BLaER1 treated with 17β-estradiol and CSF1 and Interleukin-3, amounts not matched to agents 10 nM and 100 nM (cell line): ENCODE measurements around the gene PFKFB3.
A peak's percentile ranks its signal among the peaks of the same experiment; 100 is the strongest.
"Not testable (repeated sequence)": the region's sequence is repeated elsewhere in the genome, so short reads cannot be mapped to it uniquely, and the experiment has no call there.

Experiments
- H3K27ac ChIP-seq, 11 experiments: shearing (Covaris generic); formaldehyde crosslinking; 2 replicates each; pipeline ENCODE4 v1.8.1; 2022
- H3K27me3 ChIP-seq, 11 experiments: shearing (Covaris generic); formaldehyde crosslinking; 2 replicates each; pipeline ENCODE4 v1.8.1; 2022
- H3K36me3 ChIP-seq, 11 experiments: shearing (Covaris generic); formaldehyde crosslinking; 2 replicates each; pipeline ENCODE4 v1.8.1; 2022
- H3K4me1 ChIP-seq, 10 experiments: shearing (Covaris generic); formaldehyde crosslinking; 2 replicates each; pipeline ENCODE4 v1.8.1; 2022
- H3K4me2 ChIP-seq, 11 experiments: shearing (Covaris generic); formaldehyde crosslinking; 2 replicates each; pipeline ENCODE4 v1.8.1; 2022
- H3K4me3 ChIP-seq, 10 experiments: shearing (Covaris generic); formaldehyde crosslinking; 2 replicates each; pipeline ENCODE4 v1.8.1; 2022
- H3K9ac ChIP-seq, 11 experiments: shearing (Covaris generic); formaldehyde crosslinking; 2 replicates each; pipeline ENCODE4 v1.8.1; 2022
- H3K9me3 ChIP-seq, 11 experiments: shearing (Covaris generic); formaldehyde crosslinking; replicated peaks in 1 of 11; 2 replicates each; pipeline ENCODE4 v1.8.1; 2022
- H4K20me1 ChIP-seq, 11 experiments: shearing (Covaris generic); formaldehyde crosslinking; 2 replicates each; pipeline ENCODE4 v1.8.1; 2022
- Cebpa-rat ChIP-seq, 11 experiments: shearing (Covaris generic); IDR thresholded peaks; 2 replicates each; pipeline ENCODE4 v1.8.1; 2022

The PFKFB3 gene

DNA sequence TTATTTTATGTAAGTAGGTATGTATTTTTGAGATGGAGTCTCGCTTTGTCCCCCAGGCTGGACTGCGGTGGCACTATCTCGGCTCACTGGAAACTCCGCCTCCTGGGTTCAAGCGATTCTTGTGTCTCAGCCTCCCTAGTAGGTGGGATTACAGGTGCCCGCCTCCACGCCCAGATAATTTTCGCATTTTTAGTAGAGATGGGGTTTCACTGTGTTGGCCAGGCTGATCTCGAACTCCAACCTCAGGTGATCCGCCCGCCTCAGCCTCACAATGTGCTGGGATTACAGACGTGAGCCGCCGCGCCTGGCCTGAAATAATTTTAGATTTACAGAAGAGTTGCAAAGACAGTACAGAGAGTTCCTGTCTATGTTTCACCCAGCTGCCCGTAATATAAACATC, 37.5 kb downstream of the PFKFB3 start:
- Histone ChIP-seq H4K20me1 (peaks cover 0 to 52% (median 0%) of the 10 kb centered on the region in 11 experiments; a peak in 3 of 22 replicates), H3K4me3 (no peak overlapping the region), H3K27me3 (no peaks in the 10 kb centered on the region), H3K27ac (peak overlapping the region in 1 of 11 experiments; percentile 44; a peak in 1 of 22 replicates), H3K9ac (no peak overlapping the region), H3K4me2 (peak overlapping the region in 4 of 11 experiments; percentile 50 to 77 (median 70); a peak in 4 of 22 replicates), H3K9me3 (no peaks in the 10 kb centered on the region), H3K36me3 (peaks cover 14 to 69% (median 33%) of the 10 kb centered on the region in 11 experiments; a peak in 21 of 22 replicates), H3K4me1 (peaks cover 25 to 85% (median 51%) of the 10 kb centered on the region in 10 experiments)
- no peak for TF ChIP-seq Cebpa-rat (IDR thresholded peaks at IDR 0.05)

DNA sequence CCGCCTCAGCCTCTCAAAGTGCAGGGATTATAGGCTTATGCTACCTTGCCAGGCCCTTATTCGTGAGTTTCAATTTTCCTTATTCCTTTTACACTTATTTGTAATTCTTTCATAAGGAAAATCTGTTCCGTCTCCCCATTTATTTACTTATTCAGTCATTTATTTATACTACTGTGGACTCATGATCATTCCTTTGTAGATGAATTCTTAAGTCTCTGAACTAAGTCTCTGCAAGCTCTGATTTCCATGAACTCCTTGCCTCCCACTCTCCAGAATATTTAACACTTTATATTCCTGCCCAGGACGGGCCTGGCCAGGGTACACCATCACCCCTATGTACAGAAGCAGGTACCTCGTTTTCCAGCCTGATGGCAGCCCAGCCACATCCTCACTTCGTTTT, 39.4 kb downstream of the PFKFB3 start:
- TF ChIP-seq Cebpa-rat (IDR thresholded peaks at IDR 0.05) = no peak
- Histone ChIP-seq H3K4me2 (peak overlapping the region in 3 of 11 experiments; percentile 31 to 39 (median 34); a peak in 2 of 22 replicates), H3K4me3 (no peak overlapping the region), H4K20me1 (peaks cover 0 to 33% (median 0%) of the 10 kb centered on the region in 11 experiments; a peak in 3 of 22 replicates), H3K9ac (no peak overlapping the region), H3K27me3 (no peaks in the 10 kb centered on the region), H3K9me3 (no peaks in the 10 kb centered on the region), H3K36me3 (peaks cover 0 to 68% (median 17%) of the 10 kb centered on the region in 11 experiments; a peak in 14 of 22 replicates), H3K4me1 (peaks cover 11 to 76% (median 40%) of the 10 kb centered on the region in 10 experiments; a peak in 19 of 20 replicates), H3K27ac (no peak overlapping the region)

DNA sequence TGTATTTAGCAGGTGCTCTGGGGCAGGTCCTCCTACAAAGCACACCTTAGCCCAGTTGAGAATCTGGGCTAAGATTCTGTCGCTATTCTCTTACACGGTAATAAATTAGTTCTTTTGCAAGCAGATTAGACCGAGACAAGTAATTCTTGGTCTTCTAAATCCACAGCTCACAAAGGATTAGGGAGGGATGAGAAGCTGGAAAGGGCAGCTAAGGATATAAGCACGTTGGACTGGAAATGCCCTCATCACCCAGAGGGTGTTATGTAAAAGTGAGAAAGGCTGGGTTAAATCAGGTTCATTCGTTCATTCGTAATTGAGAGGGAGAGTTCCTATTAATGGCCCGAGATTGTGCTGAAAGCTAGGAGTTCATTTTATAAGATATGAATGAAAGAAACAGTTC, 41.8 kb downstream of the PFKFB3 start:
- Histone ChIP-seq H3K4me2 (peak overlapping the region in 3 of 11 experiments; percentile 44 to 72 (median 52); a peak in 6 of 22 replicates), H3K27ac (no peak overlapping the region)
- no peak for TF ChIP-seq Cebpa-rat (IDR thresholded peaks at IDR 0.05)

GRCh38 chr10:6247041-6247712, 44.4 kb downstream of the PFKFB3 start:
- H3K4me1 ChIP-seq = peaks cover 17 to 33% (median 24%) of the 10 kb centered on the region in 10 experiments
- no peak overlapping the region for H3K4me3 ChIP-seq
- TF ChIP-seq Cebpa-rat (IDR thresholded peaks at IDR 0.05) = no peak
- peak overlapping the region in 3 of 11 experiments; percentile 27 to 38 (median 29); a peak in 5 of 22 replicates for H3K4me2 ChIP-seq
- no peaks in the 10 kb centered on the region for H3K27me3 ChIP-seq
- no peaks in the 10 kb centered on the region for H3K9me3 ChIP-seq
- peaks cover 0 to 71% (median 15%) of the 10 kb centered on the region in 11 experiments; a peak in 13 of 22 replicates for H3K36me3 ChIP-seq
- H3K27ac ChIP-seq = no peak overlapping the region
- peaks cover 0 to 7% (median 0%) of the 10 kb centered on the region in 11 experiments; a peak in 3 of 22 replicates for H4K20me1 ChIP-seq
- no peak overlapping the region for H3K9ac ChIP-seq

More for the DNA sequence above, 41.8 kb downstream of the PFKFB3 start:
- Histone ChIP-seq H3K4me1 (peaks cover 2 to 57% (median 30%) of the 10 kb centered on the region in 10 experiments), H3K9ac (no peak overlapping the region), H3K9me3 (no peaks in the 10 kb centered on the region), H3K4me3 (no peak overlapping the region), H3K27me3 (no peaks in the 10 kb centered on the region), H4K20me1 (peaks cover 0 to 13% (median 0%) of the 10 kb centered on the region in 11 experiments; a peak in 3 of 22 replicates), H3K36me3 (peaks cover 0 to 91% (median 16%) of the 10 kb centered on the region in 11 experiments; a peak in 13 of 22 replicates)

DNA sequence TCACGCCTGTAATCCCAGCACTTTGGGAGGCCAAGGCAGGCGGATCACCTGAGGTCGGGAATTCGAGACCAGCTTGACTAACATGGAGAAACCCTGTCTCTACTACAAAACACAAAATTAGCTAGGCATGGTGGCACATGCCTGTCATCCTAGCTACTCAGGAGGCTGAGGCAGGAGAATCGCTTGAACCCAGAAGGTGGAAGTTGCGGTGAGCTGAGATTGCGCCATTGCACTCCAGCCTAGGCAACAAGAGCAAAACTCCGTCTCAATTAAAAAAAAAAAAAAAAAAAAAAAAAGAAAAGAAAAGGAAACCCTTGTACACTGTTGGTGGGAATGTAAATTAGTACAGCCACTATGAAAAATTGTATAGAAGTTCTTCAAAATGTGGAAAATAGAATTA, 46.2 kb downstream of the PFKFB3 start:
- not testable (repeated sequence) for H3K9ac ChIP-seq, H3K27me3 ChIP-seq, H3K4me3 ChIP-seq, H3K4me2 ChIP-seq, H4K20me1 ChIP-seq, H3K9me3 ChIP-seq, H3K27ac ChIP-seq
- H3K36me3 ChIP-seq = peaks cover 0 to 58% (median 9%) of the 10 kb centered on the region in 11 experiments; a peak in 11 of 22 replicates
- H3K4me1 ChIP-seq = peaks cover 11 to 23% (median 18%) of the 10 kb centered on the region in 10 experiments

DNA sequence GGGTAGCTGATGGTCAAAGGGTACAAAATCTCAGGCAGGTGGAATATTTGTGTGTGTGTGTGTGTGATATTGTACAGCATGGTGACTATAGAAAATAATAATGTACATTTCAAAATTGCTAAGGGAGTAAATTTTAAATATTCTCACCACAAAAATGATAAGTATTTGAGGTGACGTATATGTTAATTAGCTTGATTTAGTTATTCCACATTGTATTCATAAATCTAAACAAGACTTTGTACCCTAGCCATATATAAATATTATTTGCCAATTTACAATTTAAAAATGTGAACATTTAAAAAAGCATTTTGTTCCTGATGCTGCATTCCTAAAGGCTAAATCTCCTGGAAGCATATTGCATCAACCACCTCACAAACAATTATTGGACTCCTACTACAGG, 47.0 kb downstream of the PFKFB3 start:
- Histone ChIP-seq H4K20me1 (no peaks in the 10 kb centered on the region; a peak in 1 of 22 replicates), H3K27me3 (no peaks in the 10 kb centered on the region), H3K4me1 (peaks cover 7 to 23% (median 17%) of the 10 kb centered on the region in 10 experiments; a peak in 19 of 20 replicates), H3K27ac (no peak overlapping the region), H3K36me3 (peaks cover 0 to 59% (median 9%) of the 10 kb centered on the region in 11 experiments; a peak in 10 of 22 replicates), H3K9ac (no peak overlapping the region), H3K4me2 (peak overlapping the region in 5 of 11 experiments; percentile 35 to 67 (median 48); a peak in 6 of 22 replicates), H3K9me3 (no peaks in the 10 kb centered on the region), H3K4me3 (no peak overlapping the region)
- TF ChIP-seq Cebpa-rat (IDR thresholded peaks at IDR 0.05) = no peak

DNA sequence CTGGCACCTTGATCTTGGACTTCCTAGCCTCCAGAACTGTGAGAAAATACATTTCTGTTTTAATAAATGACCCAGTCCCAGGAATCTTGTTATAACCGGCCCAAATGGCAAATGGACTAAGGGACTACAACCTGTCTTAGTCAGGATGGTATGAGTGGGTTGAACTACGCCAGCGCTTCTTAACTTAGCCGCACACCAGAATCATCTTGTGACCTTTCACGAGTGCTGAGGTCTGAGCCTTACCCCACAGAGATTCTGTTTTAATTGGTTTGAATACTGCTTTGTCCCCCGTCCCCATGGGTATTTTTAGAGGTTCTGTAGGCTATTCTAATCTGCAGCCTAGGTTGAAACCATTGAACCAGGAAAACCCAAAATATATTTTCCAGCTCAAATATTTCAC, 48.0 kb downstream of the PFKFB3 start:
- Histone ChIP-seq H3K27ac (0 out of 22 replicates have a peak overlapping the region, but pooled peaks of 1 of the 11 experiments have one; percentile 26), H3K36me3 (peaks cover 0 to 57% (median 12%) of the 10 kb centered on the region in 11 experiments; a peak in 13 of 22 replicates), H4K20me1 (no peaks in the 10 kb centered on the region; a peak in 1 of 22 replicates), H3K4me3 (no peak overlapping the region), H3K9ac (no peak overlapping the region), H3K4me1 (peaks cover 7 to 23% (median 17%) of the 10 kb centered on the region in 10 experiments; a peak in 19 of 20 replicates), H3K27me3 (no peaks in the 10 kb centered on the region), H3K9me3 (peaks cover 0 to 5% (median 0%) of the 10 kb centered on the region in 11 experiments; a peak in 2 of 22 replicates), H3K4me2 (peak overlapping the region in 7 of 11 experiments; percentile 10 to 67 (median 48); a peak in 13 of 22 replicates)
- no peak for TF ChIP-seq Cebpa-rat (IDR thresholded peaks at IDR 0.05)

DNA sequence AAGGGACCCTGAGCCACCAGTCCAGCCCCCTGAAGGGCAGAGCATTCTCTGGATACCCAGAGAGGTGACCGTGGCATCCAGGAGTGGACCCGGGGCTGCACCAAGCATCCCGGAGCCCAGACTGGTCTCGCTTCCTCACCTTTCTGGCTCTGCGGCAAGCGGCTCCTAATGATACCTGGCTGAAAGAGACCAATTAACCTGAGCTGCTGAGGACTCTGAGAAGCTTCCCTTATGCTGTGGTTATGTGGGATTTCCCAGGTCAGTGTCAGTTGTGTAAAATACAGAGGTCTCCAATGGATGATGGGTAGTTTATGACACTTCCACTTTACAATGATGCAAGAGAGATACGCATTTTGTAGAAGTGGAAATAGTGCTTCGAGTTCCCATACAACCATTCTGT, 51.5 kb downstream of the PFKFB3 start:
- Histone ChIP-seq H3K9ac (no peak overlapping the region), H3K4me3 (no peak overlapping the region), H3K4me2 (peak overlapping the region in 2 of 11 experiments; percentile 3 to 29; a peak in 1 of 22 replicates), H4K20me1 (no peaks in the 10 kb centered on the region), H3K27ac (no peak overlapping the region), H3K4me1 (peaks cover 4 to 48% (median 27%) of the 10 kb centered on the region in 10 experiments; a peak in 17 of 20 replicates), H3K36me3 (peaks cover 0 to 46% (median 12%) of the 10 kb centered on the region in 11 experiments; a peak in 13 of 22 replicates), H3K27me3 (no peaks in the 10 kb centered on the region), H3K9me3 (peaks cover 0 to 23% (median 16%) of the 10 kb centered on the region in 11 experiments; a peak in 17 of 22 replicates)
- TF ChIP-seq Cebpa-rat (IDR thresholded peaks at IDR 0.05) = no peak

- Histone ChIP-seq H4K20me1 (no peaks in the 10 kb centered on the region), H3K4me2 (no peak overlapping the region), H3K27ac (0 out of 22 replicates have a peak overlapping the region, but pooled peaks of 2 of the 11 experiments have one; percentile 1 to 21), H3K4me1 (peaks cover 12 to 50% (median 29%) of the 10 kb centered on the region in 10 experiments; a peak in 18 of 20 replicates), H3K9me3 (peaks cover 2 to 24% (median 18%) of the 10 kb centered on the region in 11 experiments; a peak in 20 of 22 replicates), H3K9ac (no peak overlapping the region), H3K4me3 (no peak overlapping the region), H3K27me3 (no peaks in the 10 kb centered on the region), H3K36me3 (peaks cover 0 to 41% (median 12%) of the 10 kb centered on the region in 11 experiments; a peak in 13 of 22 replicates)
- TF ChIP-seq Cebpa-rat (IDR thresholded peaks at IDR 0.05) = no peak
Measured at GRCh38 chr10:6255548-6256061, 52.9 kb downstream of the PFKFB3 start.
